GM03348 (cell line): ENCODE measurements around the gene DRICH1.
"Not testable (repeated sequence)": the region's sequence is repeated elsewhere in the genome, so short reads cannot be mapped to it uniquely, and the experiment has no call there.

Source experiments
- DNase-seq: peaks from one replicate; pipeline ENCODE4 v3.0.0; 2012; ENCODE audit warnings: low spot score

DRICH1 gene

GRCh38 chr22:23632178-23632577, at the start of gene DRICH1:
DRICH1 (minus strand) TSS chr22:23632321; CDS start chr22:23632023, 298 bp downstream.
- DNase-seq, result no peak

GRCh38 chr22:23681026-23681809, 49.1 kb upstream of the DRICH1 start:
- DNase-seq, result no peak

GRCh38 chr22:23678133-23678532, 46.0 kb upstream of the DRICH1 start:
- no peak for DNase-seq

GRCh38 chr22:23677701-23677995, 45.5 kb upstream of the DRICH1 start:
- no peak for DNase-seq

GRCh38 chr22:23676841-23677700, 45.0 kb upstream of the DRICH1 start:
- DNase-seq, result not testable (repeated sequence)

- DNase-seq, result no peak
Measured at GRCh38 chr22:23675502-23676415, 43.6 kb upstream of the DRICH1 start.

GRCh38 chr22:23674886-23675501, 42.9 kb upstream of the DRICH1 start:
- DNase-seq, result not testable (repeated sequence)

GRCh38 chr22:23673826-23674690, 41.9 kb upstream of the DRICH1 start:
- DNase-seq, result no peak

- DNase-seq, result no peak
Measured at GRCh38 chr22:23673050-23673620, 41.0 kb upstream of the DRICH1 start.

- not testable (repeated sequence) for DNase-seq
Measured at GRCh38 chr22:23672307-23673049, 40.4 kb upstream of the DRICH1 start.

- DNase-seq, result not testable (repeated sequence)
Measured at GRCh38 chr22:23671387-23671786, 39.3 kb upstream of the DRICH1 start.

GRCh38 chr22:23670378-23671295, 38.5 kb upstream of the DRICH1 start:
- no peak for DNase-seq

GRCh38 chr22:23660381-23660780, 28.3 kb upstream of the DRICH1 start:
- not testable (repeated sequence) for DNase-seq

GRCh38 chr22:23657727-23658126, 25.6 kb upstream of the DRICH1 start:
- no peak for DNase-seq

GRCh38 chr22:23655891-23656475, 23.9 kb upstream of the DRICH1 start:
- DNase-seq, result no peak

GRCh38 chr22:23652711-23653110, 20.6 kb upstream of the DRICH1 start:
- no peak for DNase-seq

GRCh38 chr22:23652286-23652685, 20.2 kb upstream of the DRICH1 start:
- no peak for DNase-seq

- DNase-seq, result no peak
Measured at GRCh38 chr22:23651676-23652075, 19.6 kb upstream of the DRICH1 start.
